Mesenteric fat pad (tissue), 1 donor: ENCODE results near the gene CRPPA. TPM values are rescaled to one million over a fixed set of nuclear protein-coding genes. Genes with fewer than 3 reads are reported as not detected.
"Not testable (repeated sequence)": the region's sequence is repeated elsewhere in the genome, so short reads cannot be mapped to it uniquely, and the experiment has no call there.

Experiments
- DNase-seq: peaks from one replicate; pipeline ENCODE4 v3.0.0-alpha.2; 2020; ENCODE audit warnings: low spot score
- total RNA-seq: library from RNA; stranded (reverse); fragmentation: NEBNext Ultra II Directional; extraction: Animal tissue kit (Norgen Biotek cat#: 25700); gene quantifications from one replicate; pipeline ENCODE4 v1.2.1, GENCODE V29; 2021
- donor health status: DM: yes; HTN: yes; CAD: no.

CRPPA gene
- total RNA-seq, 1 donor from 2014 or later, result 2.2 TPM

GRCh38 chr7:16398146-16399017 is 23.0 kb downstream of the CRPPA start:
- no peak for DNase-seq

GRCh38 chr7:16397501-16398145 is 23.7 kb downstream of the CRPPA start:
- no peak for DNase-seq

GRCh38 chr7:16396766-16397500 is 24.4 kb downstream of the CRPPA start:
- no peak for DNase-seq

- no peak for DNase-seq
Measured at GRCh38 chr7:16395121-16395520, 26.2 kb downstream of the CRPPA start.

- no peak for DNase-seq
Measured at GRCh38 chr7:16393862-16394422, 27.4 kb downstream of the CRPPA start.

- DNase-seq, result no peak
Measured at GRCh38 chr7:16392990-16393523, 28.3 kb downstream of the CRPPA start.

GRCh38 chr7:16383786-16384185 is 37.6 kb downstream of the CRPPA start:
- DNase-seq, result peak; percentile 79

GRCh38 chr7:16383103-16383502 is 38.2 kb downstream of the CRPPA start:
- not testable (repeated sequence) for DNase-seq

Other genes starting within 250 kb of the CRPPA start
- gene SOSTDC1, start 44.2 kb upstream of the CRPPA start, total RNA-seq, result not detected
- gene LRRC72, start 105.3 kb upstream of the CRPPA start, total RNA-seq, result not detected
- gene ANKMY2, start 224.2 kb upstream of the CRPPA start, total RNA-seq, result 14.9 TPM
- 41.9 TPM for gene BZW2, start 224.6 kb upstream of the CRPPA start, total RNA-seq